Heart left ventricle (tissue), 13 donors: ENCODE measurements around the gene TRIM74.
"Not testable (repeated sequence)": the region's sequence is repeated elsewhere in the genome, so short reads cannot be mapped to it uniquely, and the experiment has no call there.

Source experiments
- CTCF ChIP-seq, 12 donors: fragments of 200-600 bp; sonication (generic) in 4 of 12; IDR thresholded peaks; one replicate each; pipeline versions ENCODE4 v1.5.0 to v1.8.0; 2018 to 2022; ENCODE audit warnings: antibody characterized with exemption in 12 of 12, mild to moderate bottlenecking in 5 of 12
- POLR2A ChIP-seq, 2 donors: fragments of 450-650 bp; IDR thresholded peaks; one replicate each; pipeline ENCODE4 v1.6.1; 2017; ENCODE audit warnings: antibody characterized with exemption in 2 of 2, mild to moderate bottlenecking in 2 of 2, moderate library complexity in 2 of 2
- donor health status: ischemic (EF 13 %, LVEDD 7.1; RV severe dilation, severe dysfunction).
- donor health status: DM: no; HTN: yes; CAD: no.
- donor health status: DM: no; HTN: no; CAD: no.
- donor health status: ischemic (EF 25% LVEDD 6.9; RV normal size, moderate dysfunction).
- donor health status: ischemic (EF 25% LVEDD 5.7; RV mildly dilated, moderate dysfunction).
- donor health status: ischemic (EF 35%, LVEDD 5.7; RV mildly dilated, moderate dysfunction).
- donor health status: nonischemic (EF 11% LVEDD 7.7; RV severe dilation, severe dysfunction).
- donor health status: DM: yes; HTN: yes; CAD: no.
- donor health status: PGD.
- donor health status: ischemic (EF 29% LVEDD 5.4; RV normal size, mild dysfunction).
- donor health status: nonischemic (EF 23%, LVEDD 6.1; RV moderate dilation, normal function).

GRCh38 chr7:72946130-72946745 lies 23.0 kb downstream of the TRIM74 start:
- TF ChIP-seq CTCF (IDR thresholded peaks at IDR 0.05): peak in 8 of 12 donors; percentile 7 to 38 (median 14)
- not testable (repeated sequence) for TF ChIP-seq POLR2A (IDR thresholded peaks at IDR 0.05)
